Measurements from ENCODE around the gene CERS1. TPM values are rescaled to one million over a fixed set of nuclear protein-coding genes. Genes with fewer than 3 reads are reported as not detected.

The CERS1 gene
- total RNA-seq = not detected
- long read RNA-seq = 0 reads

DNA sequence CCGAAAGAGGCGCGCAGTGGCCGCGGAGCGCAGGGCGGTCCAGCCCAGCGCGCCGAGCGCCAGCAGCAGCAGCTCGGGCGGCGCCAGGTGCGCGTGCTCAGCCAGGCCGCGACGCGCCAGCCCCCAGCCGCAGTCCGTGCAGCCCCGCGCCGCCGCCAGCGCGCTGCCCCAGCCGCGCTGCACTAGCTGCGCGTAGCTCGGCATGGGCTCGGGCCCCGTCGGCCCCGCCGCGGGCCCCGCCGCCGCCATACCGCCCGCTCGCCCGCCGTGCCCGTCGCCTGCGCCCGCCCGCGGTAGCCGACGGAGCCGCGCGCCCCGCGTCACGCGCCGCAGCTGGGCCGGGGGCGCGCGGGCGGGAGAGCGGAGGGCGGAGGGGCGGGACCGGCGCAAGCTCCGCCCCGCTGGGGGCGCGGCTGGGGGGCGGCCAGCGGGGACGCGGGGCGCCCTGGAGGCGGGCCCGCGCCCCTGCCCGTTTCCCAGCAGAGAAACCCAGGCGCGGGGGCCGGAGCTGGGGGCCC is at the start of gene CERS1:
CERS1 (minus strand) TSS at position 335 of the 518 bp plus-strand sequence; CDS start at position 249, 86 bp downstream.
- Histone ChIP-seq H3K4me1 (no peaks in the 10 kb centered on the region), H3K36me3 (peaks cover 0 to 3% (median 0%) of the 10 kb centered on the region in 4 donors), H3K4me3 (peak within 1 kb of the TSS in 1 of 3 donors; percentile 24), H3K27ac (no peak within 1 kb of the TSS), H3K27me3 (peaks cover 0 to 4% of the 10 kb centered on the region in 2 donors), H3K9me3 (no peaks in the 10 kb centered on the region)
- intact Hi-C loops (cut with DNase I) = no loop called here
- ATAC-seq (no peak), DNase-seq (no peak)
- TF ChIP-seq POLR2A (IDR thresholded peaks at IDR 0.05) = no peak
- no peak for TF ChIP-seq CTCF (IDR thresholded peaks at IDR 0.05)
- WGBS (ENCODE audit: insufficient coverage, low coverage, low lambda C conversion rate, missing lambda C conversion rate) = no CpG with 5 or more reads among the region's 89 CpGs

- intact Hi-C loops (cut with DNase I) = no loop called here
- Histone ChIP-seq H3K36me3 (no peaks in the 10 kb centered on the region), H3K27me3 (no peaks in the 10 kb centered on the region), H3K9me3 (no peaks in the 10 kb centered on the region), H3K4me1 (no peaks in the 10 kb centered on the region), H3K27ac (no peak overlapping the region), H3K4me3 (no peak overlapping the region)
- WGBS (ENCODE audit: insufficient coverage, low coverage, low lambda C conversion rate, missing lambda C conversion rate) = 93% methylated on average over 4 of the region's 9 CpGs
- no peak for ATAC-seq
- DNase-seq = no peak
- TF ChIP-seq CTCF (IDR thresholded peaks at IDR 0.05) (no peak), POLR2A (IDR thresholded peaks at IDR 0.05) (no peak)
Observed at GRCh38 chr19:18945297-18945696, 49.3 kb upstream of the CERS1 start.

GRCh38 chr19:18943465-18943864 is 47.5 kb upstream of the CERS1 start:
- DNase-seq (no peak), ATAC-seq (no peak)
- Histone ChIP-seq H3K9me3 (no peaks in the 10 kb centered on the region), H3K4me1 (no peaks in the 10 kb centered on the region), H3K27ac (no peak overlapping the region), H3K36me3 (no peaks in the 10 kb centered on the region), H3K27me3 (no peaks in the 10 kb centered on the region), H3K4me3 (no peak overlapping the region)
- TF ChIP-seq CTCF (IDR thresholded peaks at IDR 0.05) = no peak
- TF ChIP-seq POLR2A (IDR thresholded peaks at IDR 0.05) = no peak
- intact Hi-C loops (cut with DNase I) = no loop called here
- WGBS (ENCODE audit: insufficient coverage, low coverage, low lambda C conversion rate, missing lambda C conversion rate) = 28% methylated on average over 4 of the region's 4 CpGs

DNA sequence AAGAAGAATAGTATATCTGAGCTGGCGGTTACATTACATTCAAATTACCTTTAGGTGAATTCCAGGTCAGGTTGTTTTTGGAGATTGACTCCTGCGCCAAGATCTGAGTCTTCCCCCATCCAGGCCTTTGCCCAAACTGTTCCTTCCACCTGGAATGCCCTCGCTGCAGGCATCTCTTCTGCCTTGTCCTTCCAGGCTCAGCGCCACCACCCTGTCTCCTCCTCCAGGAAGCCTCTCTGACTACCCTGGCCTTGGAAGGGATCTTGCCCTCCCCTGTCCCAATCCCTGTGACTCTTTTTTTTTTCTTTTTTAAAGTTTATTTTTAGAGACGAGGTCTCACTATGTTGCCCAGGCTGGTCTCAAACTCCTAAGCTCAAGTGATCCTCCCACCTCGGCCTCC is 46.7 kb upstream of the CERS1 start:
- 84% methylated on average over 4 of the region's 6 CpGs for WGBS (ENCODE audit: insufficient coverage, low coverage, low lambda C conversion rate, missing lambda C conversion rate)
- intact Hi-C loops (cut with DNase I) = no loop called here
- no peak for ATAC-seq

More for the DNA sequence above, 46.7 kb upstream of the CERS1 start:
- Histone ChIP-seq H3K27ac (no peak overlapping the region), H3K27me3 (no peaks in the 10 kb centered on the region), H3K9me3 (no peaks in the 10 kb centered on the region), H3K4me3 (no peak overlapping the region), H3K4me1 (no peaks in the 10 kb centered on the region), H3K36me3 (no peaks in the 10 kb centered on the region)
- TF ChIP-seq POLR2A (IDR thresholded peaks at IDR 0.05) (no peak), CTCF (IDR thresholded peaks at IDR 0.05) (no peak)
- DNase-seq = no peak

Measured in right lobe of liver (tissue), 6 donors.